Eye (tissue), 1 donor: ENCODE measurements around the gene ZNF766.
"Not testable (repeated sequence)": the region's sequence is repeated elsewhere in the genome, so short reads cannot be mapped to it uniquely, and the experiment has no call there.

Experiments
- DNase-seq: peaks from one replicate; pipeline ENCODE4 v3.0.0-alpha.2; 2015

Gene ZNF766

GRCh38 chr19:52269338-52270261 lies at the start of gene ZNF766:
Gene ZNF766, plus strand, starts transcription at chr19:52269587. Its CDS starts 27 bp downstream, at chr19:52269614.
- DNase-seq: peak; percentile 98

GRCh38 chr19:52219611-52220010 lies 49.8 kb upstream of the ZNF766 start:
- DNase-seq: no peak

GRCh38 chr19:52221031-52221430 lies 48.4 kb upstream of the ZNF766 start:
- no peak for DNase-seq

- DNase-seq: no peak
These were observed 47.5 kb upstream of the ZNF766 start for GRCh38 chr19:52221831-52222375.

GRCh38 chr19:52224211-52224610 lies 45.2 kb upstream of the ZNF766 start:
- no peak for DNase-seq

GRCh38 chr19:52226652-52227051 lies 42.7 kb upstream of the ZNF766 start:
- no peak for DNase-seq

GRCh38 chr19:52227196-52227940 lies 42.0 kb upstream of the ZNF766 start:
- DNase-seq: no peak

GRCh38 chr19:52227980-52228379 lies 41.4 kb upstream of the ZNF766 start:
- no peak for DNase-seq

- DNase-seq: no peak
These were observed 39.9 kb upstream of the ZNF766 start for GRCh38 chr19:52229524-52229923.

- DNase-seq: no peak
These were observed 38.7 kb upstream of the ZNF766 start for GRCh38 chr19:52230685-52231084.

GRCh38 chr19:52231154-52231910 lies 38.1 kb upstream of the ZNF766 start:
- no peak for DNase-seq

GRCh38 chr19:52234406-52234805 lies 35.0 kb upstream of the ZNF766 start:
- no peak for DNase-seq

- DNase-seq: no peak
These were observed 32.2 kb upstream of the ZNF766 start for GRCh38 chr19:52237197-52237596.

- peak; percentile 88 for DNase-seq
These were observed 31.5 kb upstream of the ZNF766 start for GRCh38 chr19:52237771-52238400.

- no peak for DNase-seq
These were observed 25.4 kb upstream of the ZNF766 start for GRCh38 chr19:52244021-52244420.

GRCh38 chr19:52248241-52248640 lies 21.1 kb upstream of the ZNF766 start:
- peak; percentile 54 for DNase-seq

- DNase-seq: no peak
These were observed 11.0 kb upstream of the ZNF766 start for GRCh38 chr19:52258426-52258825.

GRCh38 chr19:52265556-52265955 lies 3.8 kb upstream of the ZNF766 start:
- DNase-seq: not testable (repeated sequence)

- DNase-seq: no peak
These were observed 989 bp downstream of the ZNF766 start for GRCh38 chr19:52270266-52270885.

GRCh38 chr19:52273301-52273700 lies 3.9 kb downstream of the ZNF766 start:
- DNase-seq: no peak

GRCh38 chr19:52274191-52274590 lies 4.8 kb downstream of the ZNF766 start:
- no peak for DNase-seq

GRCh38 chr19:52275988-52276387 lies 6.6 kb downstream of the ZNF766 start:
- DNase-seq: no peak
